Measurements from ENCODE around the gene PRRC2B. TPM values are rescaled to one million over a fixed set of nuclear protein-coding genes. Genes with fewer than 3 reads are reported as not detected.
"Not testable (repeated sequence)": the region's sequence is repeated elsewhere in the genome, so short reads cannot be mapped to it uniquely, and the experiment has no call there.

PRRC2B gene
- total RNA-seq, 1 experiment from 2014 or later, result 106 TPM

DNA sequence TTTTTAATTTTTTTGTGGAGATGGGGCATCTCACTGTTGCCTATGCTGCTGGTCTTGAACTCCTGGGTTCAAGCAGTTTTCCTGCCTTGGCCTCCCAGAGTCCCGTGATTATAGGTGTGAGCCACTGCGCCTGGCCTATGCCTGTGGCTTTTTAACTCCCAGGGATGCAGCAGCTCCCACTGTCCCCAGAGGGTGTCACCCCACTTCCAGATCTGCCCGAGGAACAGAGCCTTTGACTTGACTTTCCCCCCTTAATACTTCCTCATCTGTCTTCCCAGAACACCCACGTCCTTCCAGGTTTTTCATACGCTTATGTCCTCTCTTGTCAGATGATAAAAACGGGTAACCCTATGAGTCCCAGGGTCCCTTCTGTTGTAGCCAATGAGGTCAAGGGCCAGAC lies 7.6 kb upstream of the PRRC2B start:
- DNase-seq (ENCODE audit: low spot score), result peak; percentile 38

GRCh38 chr9:131387394-131387793 lies 6.5 kb upstream of the PRRC2B start:
- DNase-seq (ENCODE audit: low spot score), result no peak

GRCh38 chr9:131391020-131391419 lies 2.9 kb upstream of the PRRC2B start:
- no peak for DNase-seq (ENCODE audit: low spot score)

DNA sequence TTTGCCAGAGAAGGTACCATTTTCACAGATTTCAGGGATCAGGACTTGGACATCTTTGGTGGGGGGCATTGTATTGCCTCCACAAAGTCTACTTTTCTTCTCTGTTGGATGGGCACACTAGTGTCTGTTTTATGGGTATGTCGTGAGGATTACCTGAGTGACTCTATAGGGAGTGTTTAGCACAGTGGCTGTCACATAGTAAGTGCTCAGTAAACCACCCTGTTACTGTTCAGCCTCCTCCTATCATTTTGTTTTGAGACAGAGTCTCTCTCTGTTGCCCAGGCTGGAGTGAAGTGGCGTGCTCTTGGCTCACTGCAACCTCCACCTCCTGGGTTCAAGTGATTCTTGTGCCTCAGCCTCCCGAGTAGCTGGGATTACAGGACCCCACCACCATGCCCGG lies 2.4 kb upstream of the PRRC2B start:
- no peak for DNase-seq (ENCODE audit: low spot score)

DNA sequence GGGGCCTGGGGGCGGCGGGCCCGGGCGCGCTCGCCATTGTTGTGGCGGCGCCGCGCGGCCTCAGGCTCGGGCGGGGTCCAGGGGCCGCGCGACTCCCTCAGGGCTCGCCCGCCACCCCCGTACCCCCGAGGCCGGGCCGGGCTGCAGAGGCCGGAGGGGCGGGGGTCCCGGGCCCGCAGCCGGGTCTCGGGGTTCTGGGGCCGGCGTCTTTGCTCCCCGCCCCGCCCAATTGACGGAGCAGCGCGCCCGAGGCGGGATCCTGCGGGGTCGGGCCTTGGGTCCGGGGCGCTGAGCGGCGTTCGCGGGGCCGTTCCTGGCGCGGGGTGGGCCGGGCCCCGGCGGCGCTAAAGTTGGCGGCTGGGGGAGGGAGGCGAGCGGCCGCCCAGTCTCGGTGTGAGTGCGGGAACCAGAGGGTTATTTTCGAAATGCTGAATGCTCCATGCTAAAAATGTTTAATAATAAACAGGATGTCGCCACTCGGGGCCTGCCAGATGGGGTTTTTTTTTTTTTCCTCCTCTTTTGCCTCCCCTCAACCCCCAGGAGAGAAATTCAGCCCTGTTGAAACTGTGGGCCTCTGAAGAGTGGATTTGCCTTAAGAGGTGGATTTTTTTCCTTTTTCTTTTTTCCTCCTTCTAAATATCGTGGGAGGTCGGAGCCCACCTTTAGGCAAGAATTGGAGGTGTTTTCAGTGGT lies 724 bp downstream of the PRRC2B start:
- peak; percentile 30 for DNase-seq (ENCODE audit: low spot score)

GRCh38 chr9:131395157-131396098 lies 1.5 kb downstream of the PRRC2B start:
- DNase-seq (ENCODE audit: low spot score), result peak; percentile 62

DNA sequence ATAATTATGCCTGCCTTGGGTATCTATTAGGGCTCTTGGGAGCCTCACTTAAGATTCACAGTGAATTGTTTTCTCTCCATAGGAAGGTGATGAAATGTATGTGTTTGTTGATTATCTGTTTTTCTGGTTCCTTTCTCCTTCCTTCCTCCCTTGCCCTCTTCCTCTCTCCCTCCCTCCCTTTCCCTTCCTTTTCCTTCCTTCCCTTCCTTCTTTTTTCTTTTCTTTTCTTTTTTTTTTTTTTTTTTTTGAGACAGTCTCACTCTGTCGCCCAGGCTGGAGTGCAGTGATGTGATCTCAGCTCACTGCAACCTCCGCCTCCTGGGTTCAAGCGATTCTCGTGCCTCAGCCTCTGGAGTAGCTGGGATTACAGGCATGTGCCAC lies 2.2 kb downstream of the PRRC2B start:
- not testable (repeated sequence) for DNase-seq (ENCODE audit: low spot score)

DNA sequence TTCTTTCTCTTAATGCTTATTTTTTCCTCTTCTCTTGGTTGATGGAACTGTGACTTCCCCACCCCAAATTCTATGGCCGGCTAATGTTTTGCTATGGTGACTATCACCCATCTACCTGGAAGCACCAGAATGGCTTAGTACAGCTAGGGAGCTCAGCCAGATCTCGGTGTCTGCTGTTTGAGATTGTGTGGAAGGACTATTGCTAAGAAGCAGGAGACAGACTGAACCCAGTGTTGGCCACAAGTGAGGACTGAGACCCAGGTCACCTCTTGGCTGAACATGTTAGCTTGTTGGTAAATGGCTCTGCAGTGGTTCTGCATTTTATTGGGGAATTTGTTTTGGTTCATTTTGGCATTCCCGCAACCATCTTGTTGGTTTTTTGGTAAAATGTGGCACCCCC lies 2.7 kb downstream of the PRRC2B start:
- DNase-seq (ENCODE audit: low spot score), result no peak

DNA sequence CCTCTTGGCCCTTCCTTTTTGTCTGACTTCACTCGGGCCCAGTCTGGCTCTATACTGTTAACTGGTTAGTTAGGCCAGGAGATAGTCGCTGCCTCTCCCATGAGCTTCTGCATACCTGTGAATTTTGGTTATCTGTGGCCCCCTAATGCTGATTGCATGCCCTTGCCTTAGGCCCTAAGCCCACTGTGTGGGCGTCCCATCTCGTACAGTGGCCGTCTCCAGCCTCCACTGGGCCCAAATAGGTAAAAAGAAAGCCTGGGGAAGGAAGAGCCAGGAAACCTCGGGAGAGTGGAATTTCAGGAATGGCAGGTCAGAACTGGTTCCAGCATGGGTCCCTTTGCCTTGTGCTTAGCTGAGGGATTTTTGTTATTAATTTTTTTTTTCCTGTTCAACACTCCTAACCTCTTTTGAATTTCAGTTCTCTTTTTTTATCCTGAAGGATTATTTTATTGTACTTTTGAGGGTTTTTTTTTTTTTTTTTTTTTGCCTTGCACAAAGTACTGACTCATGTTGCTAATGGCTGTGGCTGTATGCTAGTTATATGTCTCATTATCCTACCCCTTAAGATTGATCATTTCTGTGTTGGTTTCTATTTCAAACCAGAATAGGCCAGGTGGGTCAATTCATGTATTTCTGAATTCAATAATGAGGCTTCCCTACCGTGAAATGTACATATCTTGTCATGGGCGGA lies 3.4 kb downstream of the PRRC2B start:
- peak; percentile 63 for DNase-seq (ENCODE audit: low spot score)

DNA sequence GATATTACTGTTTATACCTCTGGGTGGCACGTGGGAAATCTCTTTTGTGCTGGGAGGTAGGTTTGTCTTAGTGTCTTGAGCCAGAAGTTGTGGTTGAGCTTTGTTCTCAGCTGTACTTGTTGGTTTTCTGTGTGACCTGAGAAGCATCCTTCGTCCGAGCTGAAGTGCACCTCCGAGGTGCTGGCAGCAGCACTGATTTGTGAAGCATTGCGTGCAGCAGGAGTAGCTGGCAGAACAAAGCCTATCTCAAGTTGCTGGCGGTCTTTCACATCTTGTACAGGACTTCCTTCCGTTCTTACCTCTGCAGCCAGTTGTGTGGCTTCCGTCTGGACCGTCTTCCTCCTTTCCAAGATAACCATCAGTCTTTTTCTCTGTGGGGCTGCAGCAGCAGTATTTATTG lies 4.3 kb downstream of the PRRC2B start:
- DNase-seq (ENCODE audit: low spot score), result peak; percentile 78

GRCh38 chr9:131399972-131400371 lies 6.1 kb downstream of the PRRC2B start:
- DNase-seq (ENCODE audit: low spot score), result no peak

DNA sequence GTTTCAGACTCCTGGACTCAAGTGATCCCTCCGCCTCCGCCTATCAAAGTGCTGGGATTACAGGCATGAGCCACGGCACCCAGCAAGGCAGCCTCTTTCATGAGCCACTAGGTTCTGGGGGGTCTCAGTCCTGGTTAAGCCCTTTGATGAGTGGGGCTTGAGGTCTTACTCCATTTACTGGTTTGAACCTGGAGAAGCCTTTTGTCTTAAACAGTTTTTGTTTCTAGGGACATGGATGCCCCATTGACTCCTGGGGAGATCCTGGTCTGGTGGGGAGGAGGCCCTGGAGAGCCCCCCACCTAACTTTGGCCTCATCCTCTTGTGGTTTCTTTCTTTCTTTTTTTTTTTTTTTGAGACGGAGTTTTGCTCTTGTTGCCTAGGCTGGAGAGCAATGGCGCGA lies 6.7 kb downstream of the PRRC2B start:
- no peak for DNase-seq (ENCODE audit: low spot score)

GRCh38 chr9:131402073-131402472 lies 8.2 kb downstream of the PRRC2B start:
- DNase-seq (ENCODE audit: low spot score), result no peak

GRCh38 chr9:131402738-131403492 lies 9.0 kb downstream of the PRRC2B start:
- peak; percentile 81 for DNase-seq (ENCODE audit: low spot score)

GRCh38 chr9:131403493-131403773 lies 9.5 kb downstream of the PRRC2B start:
- DNase-seq (ENCODE audit: low spot score), result no peak

DNA sequence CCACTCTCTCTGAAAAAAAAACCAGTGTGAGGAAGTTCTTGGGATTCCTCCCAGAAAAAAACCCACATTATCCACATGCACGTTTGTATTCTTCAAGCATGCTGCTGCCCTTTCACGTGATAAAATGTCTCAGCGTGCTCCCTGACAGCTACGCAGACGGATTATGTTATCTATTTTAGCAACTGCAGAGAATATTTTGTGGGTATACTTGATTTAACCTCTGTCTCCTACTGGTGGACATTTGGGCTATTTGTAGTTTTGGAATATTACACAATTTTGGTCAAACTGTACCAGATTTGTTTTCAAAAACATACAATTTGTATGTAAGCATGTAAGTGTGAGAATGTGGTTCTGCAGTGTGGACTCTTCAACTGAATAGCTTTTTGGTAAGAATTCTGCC lies 10.7 kb downstream of the PRRC2B start:
- no peak for DNase-seq (ENCODE audit: low spot score)

GRCh38 chr9:131404987-131405386 lies 11.1 kb downstream of the PRRC2B start:
- no peak for DNase-seq (ENCODE audit: low spot score)

DNA sequence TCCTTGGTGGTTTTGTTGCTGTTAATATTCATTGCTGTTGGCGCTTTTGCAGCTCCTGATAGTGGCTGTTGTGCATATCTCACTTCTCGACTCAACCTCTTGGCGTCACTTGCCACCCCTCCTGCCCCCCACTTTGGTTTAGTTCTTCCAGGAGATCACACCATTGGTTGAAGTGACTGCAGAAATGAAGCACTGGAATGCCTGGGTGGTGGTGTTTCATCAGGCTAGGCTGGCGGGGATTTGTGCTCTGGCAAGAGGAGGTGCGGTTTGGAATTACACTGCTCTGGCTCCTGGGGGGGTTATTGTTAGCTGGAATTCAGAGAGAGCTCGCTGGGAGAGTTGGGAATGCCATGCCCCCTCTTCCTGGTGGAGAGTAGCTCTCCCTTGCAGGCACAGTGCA lies 11.5 kb downstream of the PRRC2B start:
- no peak for DNase-seq (ENCODE audit: low spot score)

GRCh38 chr9:131405858-131406537 lies 12.1 kb downstream of the PRRC2B start:
- no peak for DNase-seq (ENCODE audit: low spot score)

- no peak for DNase-seq (ENCODE audit: low spot score)
Measured at GRCh38 chr9:131406563-131407436, 12.9 kb downstream of the PRRC2B start.
